ENCODE measurements around the gene TMEM63B.
"Not testable (repeated sequence)": the region's sequence is repeated elsewhere in the genome, so short reads cannot be mapped to it uniquely, and the experiment has no call there.

TMEM63B gene

DNA sequence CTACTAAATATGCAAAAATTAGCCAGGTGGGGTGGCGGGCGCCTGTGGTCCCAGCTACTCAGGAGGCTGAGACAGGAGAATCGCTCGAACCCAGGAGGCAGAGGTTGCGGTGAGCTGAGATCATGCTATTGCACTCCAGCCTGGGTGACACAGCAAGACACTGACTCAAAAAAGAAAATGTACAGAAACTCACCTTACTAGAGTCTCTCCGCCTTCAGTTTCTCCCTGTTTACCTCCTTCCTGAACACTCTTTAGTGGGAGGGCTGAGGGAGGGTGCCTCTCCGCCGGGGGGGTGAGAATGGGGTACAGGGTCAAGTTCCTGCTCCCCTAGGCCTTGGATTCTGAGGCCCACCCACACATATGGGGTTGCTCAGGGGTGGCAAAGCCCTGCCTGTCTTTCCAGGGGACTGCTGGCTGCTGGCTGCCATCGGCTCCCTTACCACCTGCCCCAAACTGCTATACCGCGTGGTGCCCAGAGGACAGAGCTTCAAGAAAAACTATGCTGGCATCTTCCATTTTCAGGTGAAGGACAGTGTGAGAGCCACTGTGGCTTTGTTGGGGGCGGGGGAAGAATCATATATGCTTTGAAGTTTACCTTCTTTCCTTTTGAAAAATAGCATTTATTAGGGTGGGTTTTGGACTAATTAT lies 44.7 kb downstream of the TMEM63B start:
- DNase-seq (ENCODE audit: low spot score) = no peak

DNA sequence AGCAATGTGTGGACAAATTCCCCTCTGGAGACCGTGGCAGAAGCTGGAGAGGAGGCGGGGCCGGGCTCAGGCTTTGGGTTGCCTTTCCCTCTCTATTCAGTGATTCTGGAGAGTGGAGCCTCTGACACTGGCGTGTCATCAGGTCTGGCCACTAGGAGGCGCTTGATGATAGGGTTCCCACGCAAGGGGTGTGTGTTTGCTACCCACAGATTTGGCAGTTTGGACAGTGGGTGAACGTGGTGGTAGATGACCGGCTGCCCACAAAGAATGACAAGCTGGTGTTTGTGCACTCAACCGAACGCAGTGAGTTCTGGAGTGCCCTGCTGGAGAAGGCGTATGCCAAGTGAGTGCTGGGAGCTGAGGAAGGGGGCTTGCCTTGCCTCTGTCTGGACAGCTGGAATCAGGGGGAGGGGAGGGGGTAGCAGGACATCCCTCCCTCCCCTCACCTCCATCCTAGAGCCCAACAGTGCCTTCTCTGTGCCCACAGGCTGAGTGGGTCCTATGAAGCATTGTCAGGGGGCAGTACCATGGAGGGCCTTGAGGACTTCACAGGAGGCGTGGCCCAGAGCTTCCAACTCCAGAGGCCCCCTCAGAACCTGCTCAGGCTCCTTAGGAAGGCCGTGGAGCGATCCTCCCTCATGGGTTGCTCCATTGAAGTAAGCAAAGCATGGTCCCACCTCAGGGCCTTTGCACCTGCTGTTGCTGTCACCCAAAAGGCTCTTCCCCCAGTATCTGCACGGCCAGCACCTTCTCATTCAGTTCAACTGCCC lies 45.6 kb downstream of the TMEM63B start:
- peak; percentile 84 for DNase-seq (ENCODE audit: low spot score)

DNA sequence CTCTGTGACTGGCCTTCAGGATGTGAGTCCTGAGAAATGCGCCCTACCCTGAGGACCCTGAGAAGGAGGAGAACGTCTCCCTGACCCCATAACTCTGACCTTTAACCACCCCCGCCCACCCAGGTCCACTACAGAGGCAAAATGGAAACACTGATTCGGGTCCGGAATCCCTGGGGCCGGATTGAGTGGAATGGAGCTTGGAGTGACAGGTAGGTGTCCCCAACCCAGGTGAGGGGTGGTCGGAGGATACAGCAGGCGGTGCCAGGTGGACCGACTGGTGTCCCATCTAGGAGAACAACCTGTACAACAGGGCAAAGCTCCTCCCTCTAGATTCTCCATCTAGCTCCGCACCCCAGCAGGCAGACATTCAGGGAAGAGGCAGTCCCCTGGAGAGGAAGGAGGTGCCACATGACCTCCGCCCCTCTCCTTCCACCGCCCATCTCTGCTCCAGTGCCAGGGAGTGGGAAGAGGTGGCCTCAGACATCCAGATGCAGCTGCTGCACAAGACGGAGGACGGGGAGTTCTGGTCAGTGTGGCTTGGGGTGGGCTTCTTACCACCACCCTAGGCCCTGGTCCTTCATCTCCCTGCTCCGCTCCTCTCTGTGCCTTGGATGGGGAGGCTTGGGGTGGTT lies 48.9 kb downstream of the TMEM63B start:
- DNase-seq (ENCODE audit: low spot score) = no peak

DNA sequence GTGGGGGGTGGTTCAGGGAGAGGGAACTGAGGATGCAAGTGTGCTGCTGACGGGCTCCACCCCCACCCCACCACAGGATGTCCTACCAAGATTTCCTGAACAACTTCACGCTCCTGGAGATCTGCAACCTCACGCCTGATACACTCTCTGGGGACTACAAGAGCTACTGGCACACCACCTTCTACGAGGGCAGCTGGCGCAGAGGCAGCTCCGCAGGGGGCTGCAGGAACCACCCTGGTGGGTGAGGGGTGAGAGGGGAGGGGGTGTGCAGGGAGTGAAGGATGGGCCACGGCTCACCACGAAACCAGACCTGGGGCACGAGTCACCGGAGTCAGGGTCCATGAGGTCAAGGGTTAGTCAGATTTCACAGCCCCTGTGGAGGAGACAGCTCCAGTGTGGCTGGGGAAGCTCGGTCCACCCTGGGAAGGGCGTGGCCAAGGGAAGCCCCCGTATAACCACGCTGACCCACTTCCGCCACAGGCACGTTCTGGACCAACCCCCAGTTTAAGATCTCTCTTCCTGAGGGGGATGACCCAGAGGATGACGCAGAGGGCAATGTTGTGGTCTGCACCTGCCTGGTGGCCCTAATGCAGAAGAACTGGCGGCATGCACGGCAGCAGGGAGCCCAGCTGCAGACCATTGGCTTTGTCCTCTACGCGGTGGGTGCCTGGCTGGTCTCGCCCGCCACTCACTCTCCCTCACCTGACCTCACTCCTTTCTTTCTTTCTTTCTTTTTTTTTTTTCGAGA lies 49.6 kb downstream of the TMEM63B start:
- no peak for DNase-seq (ENCODE audit: low spot score)

DNA sequence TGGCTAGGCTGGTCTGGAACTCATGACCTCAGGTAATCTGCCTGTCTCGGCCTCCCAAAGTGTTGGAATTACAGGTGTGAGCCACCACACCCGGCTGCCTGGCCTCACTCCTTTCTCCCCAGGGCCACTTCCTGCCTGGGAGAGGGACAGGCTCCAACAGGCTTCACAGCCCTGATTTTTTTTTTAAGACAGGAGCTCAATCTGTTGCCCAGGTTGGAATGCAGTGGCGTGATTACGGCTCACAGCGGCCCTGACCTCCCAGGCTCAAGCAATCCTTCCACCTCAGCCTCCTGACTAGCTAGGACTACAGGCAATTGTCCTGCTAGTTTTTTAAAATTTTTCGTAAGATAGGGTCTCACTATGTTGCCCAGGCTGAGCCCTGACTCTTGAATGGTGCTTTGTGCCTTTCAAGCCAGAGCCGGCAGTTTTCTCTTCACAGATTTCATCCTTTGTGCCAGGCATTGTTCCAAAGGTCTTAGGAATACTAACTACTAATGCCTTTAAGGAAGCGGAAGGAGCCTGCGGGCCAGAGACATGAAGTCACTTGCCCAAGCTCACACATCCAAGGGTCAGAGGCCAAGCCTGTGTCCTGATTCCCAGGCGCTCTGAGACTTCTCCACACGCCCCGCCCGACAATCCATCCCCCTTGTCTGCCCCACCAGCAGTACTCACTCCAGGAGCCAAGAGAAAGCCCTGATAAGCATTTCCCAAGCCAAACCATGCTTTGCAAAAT lies 50.5 kb downstream of the TMEM63B start:
- DNase-seq (ENCODE audit: low spot score) = no peak

GRCh38 chr6:44178424-44179071 lies 51.2 kb downstream of the TMEM63B start:
- no peak for DNase-seq (ENCODE audit: low spot score)

DNA sequence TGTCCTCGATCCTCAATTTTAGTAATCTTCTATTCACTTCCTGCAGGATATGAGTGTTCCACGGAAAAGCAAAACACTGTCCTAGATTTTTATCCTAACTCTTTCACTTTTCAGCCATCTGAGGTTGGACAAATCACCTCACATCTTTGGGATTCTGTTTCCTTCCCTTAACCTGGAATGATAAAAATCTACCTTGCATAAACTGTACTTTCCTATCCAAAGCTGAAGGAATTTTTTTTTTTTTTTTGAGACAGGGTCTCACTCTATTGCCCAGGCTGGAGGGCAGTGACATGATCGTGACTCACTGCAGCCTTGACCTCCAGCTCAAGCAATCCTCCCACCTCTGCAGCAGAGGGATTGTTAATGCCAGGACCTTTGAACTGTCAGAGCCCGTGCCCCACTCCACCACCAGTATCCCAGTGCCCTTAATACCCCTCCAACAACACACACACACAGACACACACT lies 51.8 kb downstream of the TMEM63B start:
- DNase-seq (ENCODE audit: low spot score) = no peak

DNA sequence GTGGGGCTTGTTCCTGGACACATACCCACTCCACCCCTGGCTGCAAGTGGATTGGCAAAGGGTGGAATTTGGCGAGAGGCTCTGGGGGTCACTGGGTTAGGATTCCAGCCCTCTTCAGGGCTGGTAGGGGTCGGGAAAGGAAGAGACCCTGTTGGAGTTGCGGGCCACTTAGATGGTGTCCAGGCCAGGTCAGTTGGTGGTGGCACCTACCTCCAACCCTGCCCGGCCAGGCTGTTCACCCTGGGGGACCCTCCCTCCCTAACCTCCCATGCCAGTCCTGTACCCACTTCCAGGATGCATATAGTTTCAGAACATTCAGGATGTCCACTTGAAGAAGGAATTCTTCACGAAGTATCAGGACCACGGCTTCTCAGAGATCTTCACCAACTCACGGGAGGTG lies 52.3 kb downstream of the TMEM63B start:
- no peak for DNase-seq (ENCODE audit: low spot score)

- DNase-seq (ENCODE audit: low spot score) = no peak
Observed at GRCh38 chr6:44180406-44180805, 53.1 kb downstream of the TMEM63B start.

- DNase-seq (ENCODE audit: low spot score) = no peak
Observed at GRCh38 chr6:44180886-44181285, 53.5 kb downstream of the TMEM63B start.

DNA sequence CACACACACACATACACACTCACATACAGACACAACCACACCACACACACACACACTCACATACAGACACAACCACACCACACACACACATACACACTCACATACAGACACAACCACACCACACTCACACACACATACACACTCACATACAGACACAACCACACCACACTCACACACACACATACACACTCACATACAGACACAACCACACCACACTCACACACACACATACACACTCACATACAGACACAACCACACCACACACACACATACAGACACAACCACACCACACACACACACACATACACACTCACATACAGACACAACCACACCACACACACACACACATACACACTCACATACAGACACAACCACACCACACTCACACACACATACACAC lies 54.4 kb downstream of the TMEM63B start:
- not testable (repeated sequence) for DNase-seq (ENCODE audit: low spot score)

- no peak for DNase-seq (ENCODE audit: low spot score)
Observed at GRCh38 chr6:44182911-44183390, 55.6 kb downstream of the TMEM63B start.

DNA sequence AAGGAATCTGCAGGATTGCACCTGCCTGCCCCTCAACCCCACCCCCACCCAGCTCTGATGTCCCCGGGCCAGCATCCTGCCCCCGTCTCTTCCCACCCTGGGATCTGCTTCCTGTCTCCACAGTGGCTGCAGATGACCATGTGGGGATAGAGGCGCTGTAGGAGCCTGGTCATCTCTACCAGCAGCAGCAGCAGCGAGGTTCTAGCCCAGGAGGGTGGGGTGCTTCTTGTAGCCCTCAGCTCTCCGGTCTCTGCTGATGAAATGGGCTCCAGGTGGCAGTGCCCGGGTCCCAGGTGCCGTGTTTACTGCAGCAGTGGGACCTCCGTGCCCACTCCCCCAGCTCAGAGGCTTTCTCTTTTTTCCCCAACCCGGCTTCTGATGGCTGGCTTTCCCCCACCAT lies 56.4 kb downstream of the TMEM63B start:
- DNase-seq (ENCODE audit: low spot score) = no peak

DNA sequence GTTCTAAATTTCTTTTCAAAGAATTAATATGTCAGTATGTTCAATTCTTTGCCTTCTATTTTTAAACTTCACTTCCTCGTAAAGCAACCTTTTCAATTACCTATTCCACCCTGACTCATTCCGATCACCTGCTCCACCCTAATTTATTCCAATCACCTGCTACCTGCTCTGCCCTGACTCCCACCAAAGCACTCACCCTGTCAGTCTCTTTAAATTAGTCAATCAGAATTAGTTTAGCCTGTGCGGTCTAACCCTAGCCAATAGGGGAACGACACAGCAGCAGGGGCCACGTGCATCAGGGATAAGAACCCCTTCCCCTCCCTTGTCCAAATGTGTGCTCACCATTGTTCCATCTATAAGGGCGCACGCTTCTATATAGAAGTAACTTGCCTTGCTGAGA lies 58.0 kb downstream of the TMEM63B start:
- DNase-seq (ENCODE audit: low spot score) = not testable (repeated sequence)

DNA sequence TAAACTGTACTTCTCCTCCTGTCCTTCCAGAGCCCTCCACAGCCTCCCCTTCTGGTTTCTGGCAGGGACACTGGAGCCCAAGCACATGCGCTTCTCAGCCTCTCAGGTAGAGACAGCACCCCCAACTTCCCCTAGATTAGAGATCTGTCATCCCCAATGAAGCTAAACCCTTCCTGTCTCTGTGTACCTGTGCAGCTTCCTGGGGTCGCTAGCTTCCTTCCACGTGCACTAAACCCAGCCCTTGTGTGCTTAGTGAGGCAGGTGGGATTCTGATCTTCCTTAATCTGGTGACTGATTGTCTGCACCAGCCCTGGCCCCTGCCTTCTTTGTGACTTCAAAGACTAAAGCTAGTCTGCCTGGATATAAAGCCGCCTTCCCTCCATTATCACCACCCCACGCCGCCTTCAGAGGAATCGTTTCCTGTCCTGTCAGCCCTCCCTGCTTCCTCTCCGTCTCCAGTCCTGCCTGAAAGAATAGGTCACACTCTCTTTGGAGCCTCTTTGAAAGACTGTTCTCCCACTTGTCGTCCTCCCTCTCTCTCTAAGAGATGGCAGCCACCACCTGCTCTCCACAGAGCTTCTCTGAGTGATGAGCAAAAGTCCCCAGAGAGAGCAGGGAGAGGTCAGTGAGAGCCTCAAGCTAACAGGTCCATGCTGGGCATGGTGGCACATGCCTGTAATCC lies 58.7 kb downstream of the TMEM63B start:
- DNase-seq (ENCODE audit: low spot score) = no peak

DNA sequence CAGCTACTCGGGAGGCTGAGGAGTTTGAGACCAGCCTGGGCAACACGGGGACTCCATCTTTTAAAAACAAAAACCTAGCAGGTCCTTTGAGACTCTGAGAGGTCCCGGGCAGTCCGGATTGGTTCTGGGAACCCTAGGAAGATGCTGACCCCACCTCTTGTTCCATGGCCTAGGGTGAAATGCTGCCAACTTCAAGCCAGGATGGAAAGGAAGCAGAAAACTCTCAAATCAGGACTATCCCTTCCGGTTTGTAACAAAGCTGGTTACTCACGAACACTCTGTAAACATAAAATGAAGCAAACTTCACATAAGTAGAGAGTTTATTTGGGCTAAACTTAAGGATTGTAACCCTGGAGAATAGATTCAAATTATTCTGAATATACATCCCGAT lies 59.3 kb downstream of the TMEM63B start:
- no peak for DNase-seq (ENCODE audit: low spot score)

GRCh38 chr6:44188819-44189218 lies 61.5 kb downstream of the TMEM63B start:
- no peak for DNase-seq (ENCODE audit: low spot score)

GRCh38 chr6:44189257-44189656 lies 61.9 kb downstream of the TMEM63B start:
- DNase-seq (ENCODE audit: low spot score) = no peak

DNA sequence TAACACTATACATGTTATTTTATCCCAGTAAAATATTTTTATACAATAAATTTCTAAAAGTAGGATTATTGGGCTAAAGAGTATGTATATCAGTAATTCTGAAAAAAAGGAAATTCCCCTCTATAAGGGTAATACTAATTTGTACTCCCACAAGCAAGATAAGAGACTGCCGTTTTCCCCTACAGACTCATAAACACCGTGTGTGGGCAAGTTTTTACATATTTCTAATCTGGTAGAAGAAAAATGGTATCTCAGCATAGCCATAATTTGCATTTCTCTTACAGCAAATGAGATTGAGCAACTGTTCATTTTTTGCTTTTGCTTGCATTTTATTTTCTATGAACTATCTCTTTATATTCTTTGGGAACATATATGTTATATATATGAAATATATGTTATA lies 63.4 kb downstream of the TMEM63B start:
- no peak for DNase-seq (ENCODE audit: low spot score)

- no peak for DNase-seq (ENCODE audit: low spot score)
Observed at GRCh38 chr6:44192428-44193041, 65.2 kb downstream of the TMEM63B start.

Data from Ammon's horn (tissue), 1 donor.